ENCODE results near the gene GADD45B. TPM values are rescaled to one million over a fixed set of nuclear protein-coding genes. Genes with fewer than 3 reads are reported as not detected.

The GADD45B gene
- total and polyA plus RNA-seq, 2 donors (not counting 3 experiments of a cell fraction or from before 2014, with no cell fraction given): 61.3 to 267 TPM

DNA sequence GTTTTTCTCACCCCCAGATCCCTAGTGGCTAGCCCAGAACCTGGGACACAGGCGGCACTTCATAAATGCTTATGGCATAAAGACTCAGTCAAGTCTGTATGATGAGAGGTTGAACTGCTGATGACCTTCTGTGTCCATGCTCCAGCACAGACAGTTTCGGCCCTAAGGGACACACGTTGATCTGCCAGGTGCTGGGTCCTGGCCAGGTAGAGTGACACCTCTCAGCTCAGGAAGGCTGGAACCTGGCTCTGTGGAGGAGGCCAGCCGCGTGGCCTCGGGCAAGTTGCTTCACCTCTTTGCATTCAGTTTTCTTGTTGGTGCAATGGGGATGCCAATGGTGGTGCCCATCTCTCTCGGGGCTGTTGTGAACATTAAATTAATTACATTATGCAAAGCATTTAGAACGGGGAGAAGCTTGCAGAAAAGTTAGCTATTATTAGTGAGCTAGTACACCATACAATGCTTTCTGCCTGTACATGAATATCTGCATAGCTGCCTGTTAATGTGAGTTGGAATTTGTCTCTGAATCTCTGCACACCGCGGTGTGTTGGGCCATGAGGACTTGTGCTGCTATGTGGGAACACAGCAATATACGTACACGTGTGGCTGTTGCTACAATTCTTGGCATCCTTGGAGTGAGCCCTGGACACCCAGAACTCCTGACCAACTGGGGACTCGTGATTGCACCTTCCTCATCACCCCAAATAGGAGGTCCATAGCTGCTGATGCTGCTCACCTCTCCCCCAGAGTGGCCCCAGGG, 8.4 kb downstream of the GADD45B start:
- no TSS peak for BruUV-seq (replicated peaks)
- no peaks in the 10 kb centered on the region for H3K9me3 ChIP-seq (replicated peaks; ENCODE audit: control insufficient read depth, insufficient read depth, low read length)
- no peak overlapping the region for H3K27ac ChIP-seq (ENCODE audit: insufficient read depth, low read depth, low read length)
- dilution Hi-C loops (cut with MboI; ENCODE audit: extremely low pct_ligation_motif_present, low sequenced_read_pairs) (no loop called here), intact Hi-C loops (cut with micrococcal nuclease) (no loop called here)
- no peaks in the 10 kb centered on the region for H3K79me2 ChIP-seq (ENCODE audit: control insufficient read depth, insufficient read depth, low read length)
- H3K4me3 ChIP-seq (replicated peaks in 1 of 3; ENCODE audit: insufficient read depth in 1 of 3, low read depth in 1 of 3, low read length in 3 of 3): no peak overlapping the region
- no peaks in the 10 kb centered on the region for H3K27me3 ChIP-seq (ENCODE audit: control insufficient read depth in 2 of 2, insufficient read depth in 2 of 2, low read length in 2 of 2)
- no peak for FAIRE-seq
- no peak for DNase-seq (ENCODE audit: low read depth, low spot score)
- ChIA-PET POLR2A (interaction anchor here (1.0 kb wide), 1 partner anchor 9 kb away, joined by 7 read pairs; the partner anchor contains the start of gene GADD45B), CTCF (interaction anchor here (0.7 to 0.9 kb wide), 2 partner anchors 8 to 127 kb away, joined by 3 read pairs; partner anchors contain the start of gene GADD45B)
- H3K36me3 ChIP-seq (ENCODE audit: control insufficient read depth in 2 of 2, extremely low read depth in 1 of 2, insufficient read depth in 2 of 2, low read length in 2 of 2): no peaks in the 10 kb centered on the region
- H3K9ac ChIP-seq (replicated peaks; ENCODE audit: extremely low read depth, insufficient read depth, low read length): no peak overlapping the region
- H4K20me1 ChIP-seq (replicated peaks; ENCODE audit: control insufficient read depth, extremely low read depth, insufficient read depth, low read length): no peaks in the 10 kb centered on the region
- H2AFZ ChIP-seq (ENCODE audit: low read depth, low read length): no peak overlapping the region
- H3K4me1 ChIP-seq (ENCODE audit: control insufficient read depth, extremely low read depth, insufficient read depth, low read length): peaks cover 6% of the 10 kb centered on the region
- TF ChIP-seq MYC (IDR thresholded peaks at IDR 0.05; ENCODE audit: low read depth, low read length) (no peak), FOS (IDR thresholded peaks at IDR 0.05; ENCODE audit: borderline replicate concordance, insufficient read depth, low read length) (no peak), POLR2A (IDR thresholded peaks at IDR 0.05; ENCODE audit: low read depth, low read length) (no peak), GATA2 (IDR thresholded peaks at IDR 0.05; ENCODE audit: insufficient read depth, insufficient read length, low read depth, low read length) (no peak), EZH2 (IDR thresholded peaks at IDR 0.05; ENCODE audit: borderline replicate concordance, low read depth, low read length, severe bottlenecking) (no peak), POLR2AphosphoS5 (IDR thresholded peaks at IDR 0.05; ENCODE audit: insufficient read depth, low read depth, low read length) (no peak)
- TF ChIP-seq, protein P1, sequence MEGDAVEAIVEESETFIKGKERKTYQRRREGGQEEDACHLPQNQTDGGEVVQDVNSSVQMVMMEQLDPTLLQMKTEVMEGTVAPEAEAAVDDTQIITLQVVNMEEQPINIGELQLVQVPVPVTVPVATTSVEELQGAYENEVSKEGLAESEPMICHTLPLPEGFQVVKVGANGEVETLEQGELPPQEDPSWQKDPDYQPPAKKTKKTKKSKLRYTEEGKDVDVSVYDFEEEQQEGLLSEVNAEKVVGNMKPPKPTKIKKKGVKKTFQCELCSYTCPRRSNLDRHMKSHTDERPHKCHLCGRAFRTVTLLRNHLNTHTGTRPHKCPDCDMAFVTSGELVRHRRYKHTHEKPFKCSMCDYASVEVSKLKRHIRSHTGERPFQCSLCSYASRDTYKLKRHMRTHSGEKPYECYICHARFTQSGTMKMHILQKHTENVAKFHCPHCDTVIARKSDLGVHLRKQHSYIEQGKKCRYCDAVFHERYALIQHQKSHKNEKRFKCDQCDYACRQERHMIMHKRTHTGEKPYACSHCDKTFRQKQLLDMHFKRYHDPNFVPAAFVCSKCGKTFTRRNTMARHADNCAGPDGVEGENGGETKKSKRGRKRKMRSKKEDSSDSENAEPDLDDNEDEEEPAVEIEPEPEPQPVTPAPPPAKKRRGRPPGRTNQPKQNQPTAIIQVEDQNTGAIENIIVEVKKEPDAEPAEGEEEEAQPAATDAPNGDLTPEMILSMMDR (IDR thresholded peaks at IDR 0.05; ENCODE audit: extremely low read depth in 1 of 2, insufficient read depth in 1 of 2, low read depth in 1 of 2, low read length in 2 of 2): no peak
- no peaks in the 10 kb centered on the region for H3K9me1 ChIP-seq (replicated peaks; ENCODE audit: control insufficient read depth, extremely low read depth, insufficient read depth, low read length)
- no peak overlapping the region for H3K4me2 ChIP-seq (ENCODE audit: insufficient read depth, low read length)

Measured in endothelial cell of umbilical vein (primary cell).